Sigmoid colon (tissue), 7 donors: Measurements from ENCODE around the gene ANGPTL4. TPM values are rescaled to one million over a fixed set of nuclear protein-coding genes. Genes with fewer than 3 reads are reported as not detected.

ENCODE experiments used
- DNase-seq: peaks from one replicate; pipeline ENCODE4 v3.0.0-alpha.2; 2019
- H3K27ac ChIP-seq, 4 donors: fragments of 200-600 bp; sonication (generic); one replicate each; pipeline ENCODE4 v1.5.1; 2016 to 2019; ENCODE audit warnings: mild to moderate bottlenecking in 1 of 4
- H3K27me3 ChIP-seq, 3 donors: fragments of 200-600 bp; sonication (generic); one replicate each; pipeline ENCODE4 v1.5.1; 2019; ENCODE audit warnings: mild to moderate bottlenecking in 1 of 3
- H3K36me3 ChIP-seq, 4 donors: fragments of 200-600 bp; sonication (generic); one replicate each; pipeline ENCODE4 v1.5.1; 2016 to 2019
- H3K4me1 ChIP-seq, 4 donors: fragments of 200-600 bp; sonication (generic); one replicate each; pipeline ENCODE4 v1.5.1; 2017 to 2019
- H3K4me3 ChIP-seq, 4 donors: fragments of 200-600 bp; sonication (generic); one replicate each; pipeline ENCODE4 v1.5.1; 2017 to 2019; ENCODE audit warnings: mild to moderate bottlenecking in 2 of 4, moderate library complexity in 1 of 4
- H3K9me3 ChIP-seq, 4 donors: fragments of 200-600 bp in 3 of 4; sonication (generic) in 3 of 4; one replicate each; pipeline versions ENCODE4 v1.5.1 to v1.6.1; 2013 to 2019
- EP300 ChIP-seq, 4 donors: sonication (generic); formaldehyde crosslinking; IDR thresholded peaks; one replicate each; pipeline ENCODE4 v1.6.1; 2017; ENCODE audit warnings: antibody characterized with exemption in 4 of 4
- POLR2A ChIP-seq, 2 donors: fragments of 450-650 bp; IDR thresholded peaks; one replicate each; pipeline ENCODE4 v1.6.1; 2016; ENCODE audit warnings: antibody characterized with exemption in 2 of 2, mild to moderate bottlenecking in 2 of 2, moderate library complexity in 2 of 2
- POLR2AphosphoS5 ChIP-seq, 4 donors: sonication (generic); formaldehyde crosslinking; IDR thresholded peaks; one replicate each; pipeline ENCODE4 v1.6.1; 2017; ENCODE audit warnings: antibody characterized with exemption in 4 of 4
- WGBS, 2 donors: extraction: QIAGEN DNeasy Blood & Tissue Kit; methylation state at CpG; one replicate each; pipeline ENCODE4 v1.1.7; 2013; 5-methylcytosine and 5-hydroxymethylcytosine counted together
- intact Hi-C: fragments of 100-400 bp; cut with DNase I; formaldehyde crosslinking; loops from one replicate; pipeline ENCODE4 v1.15.1; 2023
- polyA plus RNA-seq, 3 donors: library from polyadenylated mRNA; stranded (reverse); fragments of 200-250 nt; gene quantifications; one replicate each; pipeline ENCODE4 v1.2.3, GENCODE V29; 2013
- total RNA-seq, 4 donors: library from RNA; depleted of rRNA; stranded (reverse); fragments of >200 nt; gene quantifications; one replicate each; pipeline ENCODE4 v1.1.0, GENCODE V29; 2016
- TF ChIP-seq, protein P1 (sequence below), 4 experiments: fragments of 450-650 bp in 3 of 4; fragments of 200-600 bp in 1 of 4; IDR thresholded peaks; one replicate each; pipeline ENCODE4 v1.5.1; 2016 to 2019; ENCODE audit warnings: antibody characterized with exemption in 4 of 4, mild to moderate bottlenecking in 3 of 4, moderate library complexity in 2 of 4
- donor health status: healthy with polysubstance abuse.
- donor health status: Bipolar disorder and iron deficiency.
- donor health status: healthy.

Gene ANGPTL4
- total and polyA plus RNA-seq, 7 donors, result 2.3 to 31.6 (median 10.3) TPM

DNA sequence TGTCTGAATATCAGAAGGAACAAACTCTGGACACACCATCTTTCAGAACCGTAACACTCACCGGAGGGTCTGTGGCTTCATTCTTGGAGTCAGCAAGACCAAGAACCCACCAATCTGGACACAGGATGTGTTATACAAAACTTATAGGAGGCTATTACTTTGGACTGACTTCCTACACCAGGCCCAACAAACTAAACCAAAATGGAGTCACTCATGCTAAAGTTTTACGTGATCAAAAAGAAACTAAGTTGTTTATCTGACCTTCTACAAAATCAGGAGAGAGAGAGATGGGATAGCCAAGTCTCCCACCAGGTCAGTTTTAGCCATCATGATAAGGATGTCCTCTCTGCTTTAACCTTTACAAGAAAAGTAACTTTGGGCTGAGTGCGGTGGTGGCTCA lies 23.0 kb downstream of the ANGPTL4 start:
- Histone ChIP-seq H3K4me3 (no peak overlapping the region), H3K4me1 (peaks cover 4 to 19% (median 13%) of the 10 kb centered on the region in 4 donors), H3K27ac (no peak overlapping the region), H3K36me3 (no peaks in the 10 kb centered on the region), H3K27me3 (no peaks in the 10 kb centered on the region), H3K9me3 (no peaks in the 10 kb centered on the region)
- 74 to 84% methylated on average over 4 of the region's 4 CpGs for WGBS, 2 donors
- DNase-seq, result no peak
- intact Hi-C loops, result no loop called here
- TF ChIP-seq POLR2A (IDR thresholded peaks at IDR 0.05), result no peak
- TF ChIP-seq POLR2AphosphoS5 (IDR thresholded peaks at IDR 0.05), result no peak
- TF ChIP-seq, protein P1, sequence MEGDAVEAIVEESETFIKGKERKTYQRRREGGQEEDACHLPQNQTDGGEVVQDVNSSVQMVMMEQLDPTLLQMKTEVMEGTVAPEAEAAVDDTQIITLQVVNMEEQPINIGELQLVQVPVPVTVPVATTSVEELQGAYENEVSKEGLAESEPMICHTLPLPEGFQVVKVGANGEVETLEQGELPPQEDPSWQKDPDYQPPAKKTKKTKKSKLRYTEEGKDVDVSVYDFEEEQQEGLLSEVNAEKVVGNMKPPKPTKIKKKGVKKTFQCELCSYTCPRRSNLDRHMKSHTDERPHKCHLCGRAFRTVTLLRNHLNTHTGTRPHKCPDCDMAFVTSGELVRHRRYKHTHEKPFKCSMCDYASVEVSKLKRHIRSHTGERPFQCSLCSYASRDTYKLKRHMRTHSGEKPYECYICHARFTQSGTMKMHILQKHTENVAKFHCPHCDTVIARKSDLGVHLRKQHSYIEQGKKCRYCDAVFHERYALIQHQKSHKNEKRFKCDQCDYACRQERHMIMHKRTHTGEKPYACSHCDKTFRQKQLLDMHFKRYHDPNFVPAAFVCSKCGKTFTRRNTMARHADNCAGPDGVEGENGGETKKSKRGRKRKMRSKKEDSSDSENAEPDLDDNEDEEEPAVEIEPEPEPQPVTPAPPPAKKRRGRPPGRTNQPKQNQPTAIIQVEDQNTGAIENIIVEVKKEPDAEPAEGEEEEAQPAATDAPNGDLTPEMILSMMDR (IDR thresholded peaks at IDR 0.05), result no peak
- no peak for TF ChIP-seq EP300 (IDR thresholded peaks at IDR 0.05)

DNA sequence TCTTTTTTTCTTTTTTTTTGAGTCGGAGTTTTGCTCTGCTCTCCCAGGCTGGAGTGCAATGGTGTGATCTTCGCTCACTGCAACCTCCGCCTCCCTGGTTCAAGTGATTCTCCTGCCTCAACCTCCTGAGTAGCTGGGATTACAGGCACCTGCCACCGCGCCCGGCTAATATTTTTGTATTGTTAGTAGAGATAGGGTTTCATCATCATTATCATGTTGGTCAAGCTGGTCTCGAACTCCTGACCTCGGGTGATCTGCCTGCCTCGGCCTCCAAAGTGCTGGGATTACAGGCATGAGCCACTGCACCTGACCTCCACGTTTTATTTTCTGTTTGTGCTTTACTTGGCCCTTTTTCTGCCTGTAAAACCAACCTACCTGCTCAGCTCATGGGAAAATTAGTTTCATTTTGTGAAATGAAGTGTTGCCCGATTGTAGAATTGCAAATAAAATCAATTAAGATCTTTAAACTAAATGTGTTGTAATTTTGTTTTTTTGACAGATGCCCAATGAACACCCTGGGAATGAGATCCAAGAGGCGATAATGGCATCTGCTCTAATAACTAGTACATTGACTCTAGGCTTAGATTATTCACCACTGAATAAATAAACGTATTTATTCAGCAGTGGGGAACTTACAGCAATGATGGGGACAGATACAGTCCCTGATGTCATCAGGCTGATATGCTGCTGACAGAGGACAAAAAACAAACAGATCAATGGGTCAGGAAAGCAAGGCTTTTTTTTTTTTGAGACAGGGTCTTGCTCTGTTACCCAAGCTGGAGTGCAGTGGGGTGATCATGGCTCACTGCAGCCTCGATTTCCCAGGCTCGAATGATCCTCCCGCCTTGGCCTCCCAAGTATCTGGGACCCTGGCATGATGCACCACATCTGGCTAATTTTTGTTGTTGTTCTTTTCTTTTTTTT lies 24.0 kb downstream of the ANGPTL4 start:
- no peaks in the 10 kb centered on the region for H3K9me3 ChIP-seq
- 93 to 94% methylated on average over 16 of the region's 16 CpGs for WGBS, 2 donors
- intact Hi-C loops, result no loop called here
- H3K36me3 ChIP-seq, result no peaks in the 10 kb centered on the region
- DNase-seq, result no peak
- no peak for TF ChIP-seq POLR2A (IDR thresholded peaks at IDR 0.05)
- TF ChIP-seq EP300 (IDR thresholded peaks at IDR 0.05), result no peak
- TF ChIP-seq POLR2AphosphoS5 (IDR thresholded peaks at IDR 0.05), result no peak
- TF ChIP-seq, protein P1 (IDR thresholded peaks at IDR 0.05), result no peak
- no peaks in the 10 kb centered on the region for H3K27me3 ChIP-seq
- H3K4me1 ChIP-seq, result peaks cover 4 to 29% (median 23%) of the 10 kb centered on the region in 4 donors
- peak overlapping the region in 1 of 4 donors; percentile 99 for H3K27ac ChIP-seq
- H3K4me3 ChIP-seq, result no peak overlapping the region

DNA sequence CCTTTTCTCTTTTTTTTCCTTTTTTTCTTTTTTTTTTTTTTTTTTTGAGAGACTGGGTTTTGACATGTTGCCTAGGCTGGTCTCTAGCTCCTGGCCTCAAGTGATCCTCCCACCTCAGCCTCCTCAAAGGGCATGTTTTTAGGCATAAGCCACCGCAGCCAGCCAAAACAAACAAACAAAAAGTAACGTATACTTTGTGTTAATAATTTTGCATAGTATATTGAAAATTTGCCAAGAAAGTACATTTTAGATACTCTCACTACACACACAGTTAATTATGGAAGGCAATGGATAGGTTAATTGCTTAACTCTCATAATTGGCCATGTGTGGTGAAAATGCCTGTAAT lies 24.6 kb downstream of the ANGPTL4 start:
- intact Hi-C loops, result no loop called here
- no peak for TF ChIP-seq EP300 (IDR thresholded peaks at IDR 0.05)
- TF ChIP-seq POLR2A (IDR thresholded peaks at IDR 0.05), result no peak
- TF ChIP-seq POLR2AphosphoS5 (IDR thresholded peaks at IDR 0.05), result no peak
- TF ChIP-seq, protein P1 (IDR thresholded peaks at IDR 0.05), result no peak
- no peak overlapping the region for H3K4me3 ChIP-seq
- H3K27ac ChIP-seq, result peak overlapping the region in 3 of 4 donors; percentile 3 to 100 (median 99)
- DNase-seq, result no peak
- no peaks in the 10 kb centered on the region for H3K9me3 ChIP-seq
- H3K36me3 ChIP-seq, result no peaks in the 10 kb centered on the region
- H3K4me1 ChIP-seq, result peaks cover 4 to 35% (median 29%) of the 10 kb centered on the region in 4 donors
- H3K27me3 ChIP-seq, result no peaks in the 10 kb centered on the region
- 53 to 56% methylated on average over 2 of the region's 2 CpGs for WGBS, 2 donors

DNA sequence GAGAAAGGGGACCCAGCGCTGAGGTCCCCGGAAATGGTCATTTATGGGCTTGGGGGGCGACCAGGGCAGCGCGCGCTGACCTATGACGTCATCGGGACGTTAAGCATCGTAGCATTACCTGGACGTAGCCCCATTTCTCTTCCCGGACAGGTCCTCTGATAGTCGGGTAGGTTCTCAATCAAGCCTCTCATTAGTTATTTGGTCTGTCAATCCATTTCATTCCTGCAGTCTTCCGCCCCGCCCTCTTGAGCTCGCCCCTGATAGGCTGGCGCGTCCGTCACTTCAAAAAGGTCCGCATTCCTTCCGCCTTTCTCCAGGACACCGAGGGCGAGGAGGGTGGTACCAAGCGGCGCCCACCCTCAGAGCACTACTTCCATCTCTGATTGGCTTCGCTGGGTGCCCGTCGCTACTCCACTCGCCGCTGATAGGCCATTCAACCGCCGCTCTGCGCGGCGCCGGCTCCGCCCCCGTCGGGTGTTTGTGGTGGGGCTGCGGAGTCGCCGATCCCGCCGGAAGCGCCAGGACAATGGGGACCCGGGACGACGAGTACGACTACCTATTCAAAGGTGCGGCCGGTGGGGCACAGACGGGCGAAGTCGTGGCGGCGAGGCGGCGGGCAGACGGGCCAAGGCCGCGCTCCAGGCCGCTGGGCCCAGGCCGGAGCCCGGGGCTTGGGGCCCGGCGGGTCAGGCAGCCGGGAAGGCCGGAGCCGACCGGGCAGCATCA lies 26.1 kb downstream of the ANGPTL4 start, which contains the start of gene RAB11B:
Gene RAB11B (plus strand): TSS at position 470 of the 726 bp plus-strand sequence. CDS start 57 bp downstream, at position 527.
- H3K27me3 ChIP-seq, result no peaks in the 10 kb centered on the region
- no peaks in the 10 kb centered on the region for H3K9me3 ChIP-seq
- peak; percentile 100 for DNase-seq
- TF ChIP-seq, protein P1 (IDR thresholded peaks at IDR 0.05), result no peak
- TF ChIP-seq POLR2A (IDR thresholded peaks at IDR 0.05), result no peak
- TF ChIP-seq EP300 (IDR thresholded peaks at IDR 0.05), result peak in 1 of 4 donors; percentile 55
- TF ChIP-seq POLR2AphosphoS5 (IDR thresholded peaks at IDR 0.05), result peak; percentile 54 to 85 (median 76)
- intact Hi-C loops, result loop anchor here (1.0 kb wide), 1 partner anchor 28 kb away; no protein-coding TSS in a partner anchor
- H3K27ac ChIP-seq, result peak within 1 kb of the TSS; percentile 99 to 100 (median 100)
- H3K4me1 ChIP-seq, result peaks cover 4 to 50% (median 44%) of the 10 kb centered on the region in 4 donors
- peak within 1 kb of the TSS; percentile 55 to 100 (median 92) for H3K4me3 ChIP-seq
- H3K36me3 ChIP-seq, result no peaks in the 10 kb centered on the region
- WGBS, 2 donors, result 0% methylated on average over 70 of the region's 70 CpGs
